HG02852 (cell line): ENCODE measurements around the gene NGDN.
"Not testable (repeated sequence)": the region's sequence is repeated elsewhere in the genome, so short reads cannot be mapped to it uniquely, and the experiment has no call there.

Source experiments
- ATAC-seq: cut with Tn5 transposase; IDR thresholded peaks from one replicate; pipeline ENCODE4 v1.9.1; 2021; ENCODE audit warnings: mild to moderate bottlenecking, moderate library complexity; ENCODE audit not compliant: unreplicated experiment

NGDN gene

DNA sequence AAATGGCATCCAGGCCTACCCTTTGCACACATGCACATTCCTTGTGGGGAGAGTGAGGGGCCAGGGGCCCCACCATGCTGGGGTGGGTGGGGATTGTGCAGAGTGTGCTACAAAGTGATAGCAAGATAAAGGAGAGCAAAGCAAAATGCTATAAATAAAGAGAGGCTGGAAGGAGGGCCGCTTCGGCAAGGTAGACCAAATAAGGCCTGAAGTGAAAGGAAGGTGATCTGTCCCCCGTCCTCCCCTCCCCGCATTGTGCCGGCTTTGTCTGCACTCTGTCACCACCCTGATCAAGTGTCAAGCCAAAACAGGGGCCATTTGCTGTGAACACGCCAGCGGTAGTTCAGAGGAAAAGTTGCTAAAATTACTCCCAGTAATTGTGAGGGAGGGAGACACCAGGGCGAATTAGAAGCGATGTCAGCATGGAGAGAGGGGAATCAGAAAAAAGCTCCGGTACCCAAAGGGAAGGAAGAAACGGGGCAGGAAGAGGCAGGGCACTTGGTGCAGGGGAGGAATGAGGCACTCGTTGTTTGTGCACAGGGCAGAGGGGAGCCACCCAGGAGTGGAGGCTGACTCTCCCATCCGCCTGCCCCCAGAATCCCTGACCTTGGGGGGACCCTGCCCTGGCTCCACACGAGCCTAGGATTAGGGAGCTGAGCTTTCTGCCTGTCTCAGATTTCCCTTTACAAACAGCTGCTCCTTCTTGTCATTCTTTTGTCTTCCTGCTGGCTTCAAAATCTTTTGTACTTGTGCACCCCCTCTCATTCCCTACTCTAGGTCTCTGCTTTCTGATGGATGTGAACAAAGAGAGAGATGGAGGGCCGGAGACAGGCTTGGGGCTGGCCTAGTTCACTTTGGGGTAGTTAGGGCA, 31.2 kb upstream of the NGDN start:
- ATAC-seq, result no peak

GRCh38 chr14:23439107-23439835, 30.2 kb upstream of the NGDN start:
- ATAC-seq, result no peak

DNA sequence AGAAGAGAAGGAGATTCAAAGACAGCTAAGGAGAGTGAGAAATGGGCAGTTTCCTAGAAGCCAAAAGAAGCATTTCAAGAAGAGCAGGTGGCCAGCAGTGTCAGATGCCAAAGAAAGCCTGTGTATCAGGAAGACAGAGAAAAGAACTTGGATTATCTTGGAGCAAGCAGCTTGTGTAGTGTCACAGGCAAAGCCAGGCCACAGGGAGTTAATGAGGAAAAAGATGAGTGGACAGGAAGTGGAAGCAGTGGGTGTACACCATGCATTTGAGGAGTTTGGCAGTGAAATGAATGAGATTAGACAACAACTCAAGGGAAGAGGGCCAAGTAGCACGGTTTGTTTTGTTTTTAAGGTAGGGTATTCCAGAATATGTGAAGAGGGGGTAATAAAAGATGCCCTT, 28.4 kb upstream of the NGDN start:
- no peak for ATAC-seq

- ATAC-seq, result no peak
Measured at GRCh38 chr14:23442721-23443356, 26.7 kb upstream of the NGDN start.

DNA sequence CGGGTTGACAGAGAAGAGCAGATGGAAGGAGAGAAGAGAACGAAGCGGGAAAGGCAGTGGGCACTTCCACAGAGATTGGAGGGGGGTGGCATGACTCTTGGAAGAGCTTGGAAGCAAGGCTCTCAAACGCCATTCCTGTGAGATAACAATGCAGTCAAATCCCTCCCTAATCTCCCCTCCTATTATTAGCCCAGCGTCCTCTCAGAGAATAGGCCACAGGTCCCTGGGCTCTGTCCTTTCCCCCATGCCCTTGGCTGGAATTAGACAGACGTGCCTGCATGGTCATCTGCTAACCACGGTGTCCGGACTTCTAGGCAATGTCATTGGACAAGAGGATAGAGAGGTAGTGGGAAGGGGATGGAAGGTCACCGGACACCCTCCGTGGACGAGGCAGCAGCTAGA, 26.1 kb upstream of the NGDN start:
- ATAC-seq, result no peak

DNA sequence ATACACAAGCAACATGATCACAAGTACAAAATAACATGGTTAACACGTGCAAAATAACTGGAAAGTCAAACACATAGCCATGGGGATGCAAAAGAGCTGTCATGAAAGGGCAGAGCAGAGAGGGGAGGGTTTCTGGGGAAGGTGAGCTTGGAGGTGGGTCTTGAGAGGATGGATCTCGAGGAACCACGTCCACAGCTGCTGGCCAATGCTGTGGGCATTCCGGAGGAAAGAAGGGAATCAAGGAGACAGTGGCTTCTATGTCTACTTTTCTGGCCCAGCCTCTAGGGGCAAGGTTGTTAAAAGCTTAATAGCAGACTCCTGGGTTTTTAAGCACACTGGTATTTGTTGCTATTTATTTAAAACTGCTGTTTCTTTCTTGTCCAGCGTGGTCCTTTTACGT, 25.6 kb upstream of the NGDN start:
- ATAC-seq, result no peak

DNA sequence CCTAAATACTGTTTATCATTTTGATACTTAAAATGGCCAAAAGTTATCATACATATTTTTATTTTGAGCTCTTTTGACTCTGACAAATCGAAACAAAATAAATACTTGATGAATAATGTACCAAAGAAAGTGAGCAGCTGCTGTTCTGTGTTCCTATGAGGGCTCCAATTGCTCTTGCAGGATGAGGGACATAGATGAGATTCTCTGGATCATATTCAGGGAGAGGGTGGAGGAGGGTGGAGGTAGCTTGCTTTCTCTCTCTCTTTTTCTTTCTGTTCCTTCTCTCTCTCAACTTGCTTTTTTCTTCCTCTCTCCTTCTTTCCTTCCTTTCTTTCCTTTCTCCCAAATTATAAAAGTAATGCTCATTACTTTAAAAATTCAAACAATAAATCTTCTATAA, 25.2 kb upstream of the NGDN start:
- ATAC-seq, result no peak

GRCh38 chr14:23445773-23446172, 23.7 kb upstream of the NGDN start:
- ATAC-seq, result peak; percentile 72

- ATAC-seq, result no peak
Measured at GRCh38 chr14:23446291-23446851, 23.1 kb upstream of the NGDN start.

- no peak for ATAC-seq
Measured at GRCh38 chr14:23447361-23448350, 21.8 kb upstream of the NGDN start.

- no peak for ATAC-seq
Measured at GRCh38 chr14:23449314-23449713, 20.2 kb upstream of the NGDN start.

- ATAC-seq, result no peak
Measured at GRCh38 chr14:23450379-23450778, 19.1 kb upstream of the NGDN start.

DNA sequence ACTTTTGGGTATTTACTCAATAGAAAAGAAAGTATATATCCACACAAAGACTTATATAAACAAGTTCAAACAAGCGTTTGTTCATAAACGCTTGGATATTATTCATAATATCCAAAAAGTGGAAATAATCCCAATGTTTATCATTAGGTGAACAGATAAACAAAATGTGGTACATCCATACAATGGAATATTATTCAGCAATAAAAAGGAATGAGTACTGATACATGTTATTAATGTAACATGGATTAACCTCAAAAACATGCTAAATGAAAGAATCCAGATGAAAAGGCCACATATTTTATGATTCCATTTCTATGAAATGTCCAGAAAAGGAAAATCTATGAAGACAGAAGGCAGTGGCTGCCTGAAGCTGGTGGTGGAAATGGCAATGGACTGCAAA, 17.3 kb upstream of the NGDN start:
- no peak for ATAC-seq

- no peak for ATAC-seq
Measured at GRCh38 chr14:23454445-23454856, 15.1 kb upstream of the NGDN start.

- not testable (repeated sequence) for ATAC-seq
Measured at GRCh38 chr14:23456883-23457586, 12.5 kb upstream of the NGDN start.

DNA sequence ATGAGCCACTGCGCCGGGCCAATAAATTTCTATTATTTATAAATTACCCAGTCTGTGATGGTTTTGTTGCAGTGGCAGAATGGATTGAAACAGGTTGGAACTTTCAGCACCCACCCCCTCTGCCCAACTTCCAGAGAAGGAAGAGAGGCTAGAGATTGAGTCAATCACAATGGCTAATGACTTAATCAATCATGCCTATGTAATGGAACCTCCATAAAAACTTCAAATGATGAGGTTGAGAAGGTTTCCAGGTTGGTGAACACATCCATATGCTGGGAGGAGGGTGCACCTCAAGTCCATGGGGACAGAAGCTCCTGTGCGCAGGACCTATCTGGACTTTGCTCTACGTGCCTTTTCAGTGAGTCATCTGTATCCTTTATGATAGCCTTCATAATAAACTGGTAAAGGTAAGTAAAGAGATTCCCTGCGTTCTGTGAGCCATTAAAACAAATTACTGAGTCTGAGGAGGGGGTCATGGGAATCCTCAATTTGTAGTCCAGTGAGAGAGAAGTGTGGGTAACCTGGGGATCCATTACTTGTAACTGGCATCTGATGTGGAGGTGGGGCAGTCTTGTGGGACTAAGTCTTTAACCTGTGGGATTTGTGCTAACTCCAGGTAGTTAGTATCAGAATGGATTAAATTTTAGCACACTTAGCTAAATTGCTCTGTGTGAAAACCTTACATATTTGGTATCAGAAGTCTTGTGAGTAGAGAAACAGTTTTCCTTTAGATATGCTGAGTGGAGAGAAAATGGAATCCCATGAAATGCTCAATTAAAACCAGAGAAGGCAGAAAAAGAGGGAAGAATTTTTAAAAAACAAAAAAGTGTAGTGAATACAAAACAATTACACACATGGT, 11.7 kb upstream of the NGDN start:
- ATAC-seq, result no peak

- no peak for ATAC-seq
Measured at GRCh38 chr14:23460960-23461359, 8.5 kb upstream of the NGDN start.

- no peak for ATAC-seq
Measured at GRCh38 chr14:23464700-23465099, 4.8 kb upstream of the NGDN start.

- ATAC-seq, result no peak
Measured at GRCh38 chr14:23465261-23465660, 4.2 kb upstream of the NGDN start.
